ENCODE measurements around the gene SERINC3. TPM values are rescaled to one million over a fixed set of nuclear protein-coding genes. Genes with fewer than 3 reads are reported as not detected.

The SERINC3 gene
- polyA plus RNA-seq, 1 of the 3 experiments (the other 2 are of a cell fraction) = 105 TPM

DNA sequence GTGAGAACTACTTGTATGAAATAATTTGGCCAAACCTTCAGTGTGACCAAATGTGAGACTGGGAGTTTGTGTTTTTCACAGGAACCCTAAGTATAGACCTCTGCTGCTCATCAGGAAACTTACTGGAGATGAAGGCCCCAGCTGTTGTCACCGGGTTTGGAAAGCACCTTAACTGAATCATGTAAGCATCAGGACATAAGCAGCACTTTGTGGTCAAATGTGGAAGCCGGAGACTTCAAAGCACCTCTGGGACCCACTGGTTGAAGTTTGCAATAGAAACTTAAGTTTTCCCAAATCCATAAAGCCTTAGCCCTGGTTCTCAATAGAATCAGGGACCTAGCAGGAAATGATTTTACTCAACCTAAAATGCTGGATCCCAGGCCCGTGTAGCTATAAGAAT, 31.9 kb downstream of the SERINC3 start (continued):
- no peak for TF ChIP-seq MEF2A (IDR thresholded peaks at IDR 0.05; ENCODE audit: borderline replicate concordance, low read depth)

DNA sequence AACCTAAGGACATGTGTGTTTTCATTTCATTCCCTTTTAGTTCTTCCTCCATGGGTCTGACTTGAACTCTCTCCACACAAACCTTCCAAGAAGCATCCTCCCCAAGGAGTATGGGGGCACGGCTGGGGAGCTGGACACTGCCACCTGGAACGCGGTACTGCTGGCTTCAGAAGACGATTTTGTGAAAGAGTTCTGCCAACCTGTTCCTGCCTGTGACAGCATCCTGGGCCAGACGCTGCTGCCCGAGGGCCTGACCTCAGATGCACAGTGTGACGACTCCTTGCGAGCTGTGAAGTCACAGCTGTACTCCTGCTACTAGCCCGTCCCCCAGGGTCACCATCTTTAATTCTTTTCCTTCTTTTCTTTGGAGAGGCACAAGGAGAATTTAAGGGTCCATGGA, 32.6 kb downstream of the SERINC3 start:
- no peak overlapping the region for H3K4me2 ChIP-seq
- ChIA-PET CTCF (interaction anchor here (1.1 kb wide), 1 partner anchor 18 kb away, joined by 3 read pairs; no protein-coding TSS in a partner anchor), POLR2A (no interaction called here)
- H3K79me2 ChIP-seq (ENCODE audit: insufficient read depth) = 0 out of 2 replicates have a peak, but pooled peaks cover 7% of the 10 kb centered on the region
- H2AFZ ChIP-seq (ENCODE audit: low read depth) = no peak overlapping the region
- H3K36me3 ChIP-seq (replicated peaks in 1 of 2; ENCODE audit: control insufficient read depth in 1 of 2, insufficient read depth in 2 of 2, low read length in 1 of 2) = peaks cover 63 to 66% of the 10 kb centered on the region in 2 experiments
- DNase-seq = no peak
- no peak overlapping the region for H3K27ac ChIP-seq (ENCODE audit: low read depth in 2 of 2, low read length in 1 of 2)
- WGBS (ENCODE audit: low lambda C conversion rate) = 90% methylated on average over 6 of the region's 9 CpGs
- no peaks in the 10 kb centered on the region for H4K20me1 ChIP-seq (ENCODE audit: insufficient read depth)
- peaks cover 0 to 11% of the 10 kb centered on the region in 2 experiments; a peak in 2 of 4 replicates for H3K4me1 ChIP-seq (ENCODE audit: control insufficient read depth in 1 of 2, insufficient read depth in 2 of 2, low read depth in 1 of 2, low read length in 1 of 2)
- H3K9ac ChIP-seq = no peak overlapping the region
- H3K27me3 ChIP-seq (ENCODE audit: insufficient read depth) = no peaks in the 10 kb centered on the region
- no peak for TF ChIP-seq RCOR1 (IDR thresholded peaks at IDR 0.05; ENCODE audit: low read length)
- TF ChIP-seq, protein P1, sequence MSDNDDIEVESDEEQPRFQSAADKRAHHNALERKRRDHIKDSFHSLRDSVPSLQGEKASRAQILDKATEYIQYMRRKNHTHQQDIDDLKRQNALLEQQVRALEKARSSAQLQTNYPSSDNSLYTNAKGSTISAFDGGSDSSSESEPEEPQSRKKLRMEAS (IDR thresholded peaks at IDR 0.05; ENCODE audit: low read depth) = no peak
- TF ChIP-seq RFX5 (IDR thresholded peaks at IDR 0.05; ENCODE audit: low read length) = no peak
- TF ChIP-seq TAF1 (IDR thresholded peaks at IDR 0.05; ENCODE audit: borderline replicate concordance, low read depth, low read length) = no peak
- TF ChIP-seq, protein P2, sequence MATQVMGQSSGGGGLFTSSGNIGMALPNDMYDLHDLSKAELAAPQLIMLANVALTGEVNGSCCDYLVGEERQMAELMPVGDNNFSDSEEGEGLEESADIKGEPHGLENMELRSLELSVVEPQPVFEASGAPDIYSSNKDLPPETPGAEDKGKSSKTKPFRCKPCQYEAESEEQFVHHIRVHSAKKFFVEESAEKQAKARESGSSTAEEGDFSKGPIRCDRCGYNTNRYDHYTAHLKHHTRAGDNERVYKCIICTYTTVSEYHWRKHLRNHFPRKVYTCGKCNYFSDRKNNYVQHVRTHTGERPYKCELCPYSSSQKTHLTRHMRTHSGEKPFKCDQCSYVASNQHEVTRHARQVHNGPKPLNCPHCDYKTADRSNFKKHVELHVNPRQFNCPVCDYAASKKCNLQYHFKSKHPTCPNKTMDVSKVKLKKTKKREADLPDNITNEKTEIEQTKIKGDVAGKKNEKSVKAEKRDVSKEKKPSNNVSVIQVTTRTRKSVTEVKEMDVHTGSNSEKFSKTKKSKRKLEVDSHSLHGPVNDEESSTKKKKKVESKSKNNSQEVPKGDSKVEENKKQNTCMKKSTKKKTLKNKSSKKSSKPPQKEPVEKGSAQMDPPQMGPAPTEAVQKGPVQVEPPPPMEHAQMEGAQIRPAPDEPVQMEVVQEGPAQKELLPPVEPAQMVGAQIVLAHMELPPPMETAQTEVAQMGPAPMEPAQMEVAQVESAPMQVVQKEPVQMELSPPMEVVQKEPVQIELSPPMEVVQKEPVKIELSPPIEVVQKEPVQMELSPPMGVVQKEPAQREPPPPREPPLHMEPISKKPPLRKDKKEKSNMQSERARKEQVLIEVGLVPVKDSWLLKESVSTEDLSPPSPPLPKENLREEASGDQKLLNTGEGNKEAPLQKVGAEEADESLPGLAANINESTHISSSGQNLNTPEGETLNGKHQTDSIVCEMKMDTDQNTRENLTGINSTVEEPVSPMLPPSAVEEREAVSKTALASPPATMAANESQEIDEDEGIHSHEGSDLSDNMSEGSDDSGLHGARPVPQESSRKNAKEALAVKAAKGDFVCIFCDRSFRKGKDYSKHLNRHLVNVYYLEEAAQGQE (IDR thresholded peaks at IDR 0.05; ENCODE audit: low read depth, low read length) = no peak
- no peak for TF ChIP-seq GABPA (IDR thresholded peaks at IDR 0.05; ENCODE audit: low read depth)
- no peak for TF ChIP-seq CHD2 (IDR thresholded peaks at IDR 0.05; ENCODE audit: low read length, partially characterized antibody)
- no peak for TF ChIP-seq RAD21 (IDR thresholded peaks at IDR 0.05; ENCODE audit: low read length)
- no peak for TF ChIP-seq POLR2AphosphoS5 (IDR thresholded peaks at IDR 0.05; ENCODE audit: low read depth, low read length)
- TF ChIP-seq, protein P3, sequence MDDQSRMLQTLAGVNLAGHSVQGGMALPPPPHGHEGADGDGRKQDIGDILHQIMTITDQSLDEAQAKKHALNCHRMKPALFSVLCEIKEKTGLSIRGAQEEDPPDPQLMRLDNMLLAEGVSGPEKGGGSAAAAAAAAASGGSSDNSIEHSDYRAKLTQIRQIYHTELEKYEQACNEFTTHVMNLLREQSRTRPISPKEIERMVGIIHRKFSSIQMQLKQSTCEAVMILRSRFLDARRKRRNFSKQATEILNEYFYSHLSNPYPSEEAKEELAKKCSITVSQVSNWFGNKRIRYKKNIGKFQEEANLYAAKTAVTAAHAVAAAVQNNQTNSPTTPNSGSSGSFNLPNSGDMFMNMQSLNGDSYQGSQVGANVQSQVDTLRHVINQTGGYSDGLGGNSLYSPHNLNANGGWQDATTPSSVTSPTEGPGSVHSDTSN (IDR thresholded peaks at IDR 0.05) = no peak
- no peak for TF ChIP-seq MEF2A (IDR thresholded peaks at IDR 0.05; ENCODE audit: borderline replicate concordance, low read depth)
- TF ChIP-seq EP300 (IDR thresholded peaks at IDR 0.05; ENCODE audit: borderline replicate concordance in 1 of 2, low read depth in 1 of 2, low read length in 1 of 2) = no peak
- no peak for TF ChIP-seq JUND (IDR thresholded peaks at IDR 0.05)
- no peaks in the 10 kb centered on the region for H3K9me3 ChIP-seq
- no peak overlapping the region for H3K4me3 ChIP-seq (ENCODE audit: low read depth in 2 of 2, low read length in 1 of 2)
- H3K9me2 ChIP-seq = no peaks in the 10 kb centered on the region
- peaks cover 23% of the 10 kb centered on the region for H3F3A ChIP-seq (replicated peaks; ENCODE audit: insufficient read depth)

All from SK-N-SH (cell line).